Parathyroid adenoma (tissue), 2 donors: Measurements from ENCODE around the gene ACTRT2.

Experiments
- H2AFZ ChIP-seq: fragments of 300-600 bp; sonication (generic); one replicate; pipeline ENCODE4 v1.7.0; 2017; ENCODE audit warnings: antibody characterized with exemption, mild to moderate bottlenecking
- H3K27ac ChIP-seq: fragments of 300-600 bp; sonication (generic); one replicate; pipeline ENCODE4 v1.7.0; 2017
- H3K27me3 ChIP-seq: fragments of 300-600 bp; sonication (generic); one replicate; pipeline ENCODE4 v1.7.0; 2017; ENCODE audit warnings: low read length; ENCODE audit not compliant: control insufficient read depth, insufficient read depth
- H3K36me3 ChIP-seq: fragments of 300-600 bp; sonication (generic); one replicate; pipeline ENCODE4 v1.7.0; 2017; ENCODE audit warnings: low read length; ENCODE audit not compliant: control insufficient read depth, insufficient read depth
- H3K4me1 ChIP-seq: fragments of 300-600 bp; sonication (generic); one replicate; pipeline ENCODE4 v1.7.0; 2017; ENCODE audit warnings: control low read depth
- H3K4me2 ChIP-seq: fragments of 300-600 bp; sonication (generic); one replicate; pipeline ENCODE4 v1.7.0; 2017; ENCODE audit warnings: low read length
- H3K4me3 ChIP-seq: fragments of 300-600 bp; sonication (generic); one replicate; pipeline ENCODE4 v1.7.0; 2017; ENCODE audit warnings: low read depth, low read length
- H3K79me2 ChIP-seq: fragments of 300-600 bp; sonication (generic); one replicate; pipeline ENCODE4 v1.7.0; 2017; ENCODE audit warnings: control low read depth
- H3K9ac ChIP-seq: fragments of 300-600 bp; sonication (generic); one replicate; pipeline ENCODE4 v1.7.0; 2017; ENCODE audit warnings: mild to moderate bottlenecking
- H3K9me3 ChIP-seq: fragments of 300-600 bp; sonication (generic); one replicate; pipeline ENCODE4 v1.7.0; 2017; ENCODE audit warnings: low read length; ENCODE audit not compliant: control insufficient read depth
- TF ChIP-seq, protein P1 (sequence below): fragments of 300-600 bp; sonication (generic); IDR thresholded peaks from one replicate; pipeline ENCODE4 v1.7.0; 2017; ENCODE audit warnings: antibody characterized with exemption, mild to moderate bottlenecking
- donor health status: primary hyperparathyroidism.

The ACTRT2 gene

DNA sequence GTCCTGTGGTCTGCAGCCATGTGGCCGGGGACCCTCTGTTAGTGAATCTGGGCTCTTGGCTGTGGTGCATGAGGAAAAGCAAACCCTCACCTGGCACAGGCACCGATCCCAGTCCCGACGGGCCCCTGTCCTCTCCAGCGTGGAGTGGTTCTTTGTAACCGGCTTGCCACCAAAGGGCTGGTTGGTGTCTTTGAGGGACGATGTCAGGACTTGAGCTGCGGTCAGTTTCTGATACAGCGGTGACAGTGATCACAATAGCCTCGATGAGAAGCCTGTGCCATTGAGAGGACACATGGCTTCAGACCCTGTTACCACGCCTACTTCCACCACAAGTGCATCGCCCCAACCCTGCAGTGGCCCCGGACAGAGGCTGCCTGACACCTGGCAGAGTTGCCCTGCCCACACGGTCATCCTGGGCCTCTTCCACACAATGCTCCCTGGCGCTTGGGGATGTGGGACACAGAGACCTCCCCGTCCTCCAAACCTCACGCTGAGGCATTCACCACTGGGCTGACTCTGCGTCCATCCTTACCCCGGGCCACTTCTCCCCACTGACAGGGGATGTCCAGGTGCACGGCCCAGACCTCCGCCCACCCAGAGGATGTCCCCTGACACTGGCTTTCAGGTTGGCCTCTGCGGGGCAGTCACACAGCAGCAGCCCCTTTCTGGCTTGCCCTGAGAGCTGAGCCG is 18.8 kb upstream of the ACTRT2 start:
- Histone ChIP-seq H3K27ac (no peak overlapping the region), H3K4me2 (no peak overlapping the region), H3K4me3 (no peak overlapping the region), H3K79me2 (no peaks in the 10 kb centered on the region), H3K27me3 (no peaks in the 10 kb centered on the region), H3K4me1 (no peaks in the 10 kb centered on the region), H3K36me3 (no peaks in the 10 kb centered on the region), H3K9ac (no peak overlapping the region), H3K9me3 (no peaks in the 10 kb centered on the region), H2AFZ (no peak overlapping the region)
- TF ChIP-seq, protein P1, sequence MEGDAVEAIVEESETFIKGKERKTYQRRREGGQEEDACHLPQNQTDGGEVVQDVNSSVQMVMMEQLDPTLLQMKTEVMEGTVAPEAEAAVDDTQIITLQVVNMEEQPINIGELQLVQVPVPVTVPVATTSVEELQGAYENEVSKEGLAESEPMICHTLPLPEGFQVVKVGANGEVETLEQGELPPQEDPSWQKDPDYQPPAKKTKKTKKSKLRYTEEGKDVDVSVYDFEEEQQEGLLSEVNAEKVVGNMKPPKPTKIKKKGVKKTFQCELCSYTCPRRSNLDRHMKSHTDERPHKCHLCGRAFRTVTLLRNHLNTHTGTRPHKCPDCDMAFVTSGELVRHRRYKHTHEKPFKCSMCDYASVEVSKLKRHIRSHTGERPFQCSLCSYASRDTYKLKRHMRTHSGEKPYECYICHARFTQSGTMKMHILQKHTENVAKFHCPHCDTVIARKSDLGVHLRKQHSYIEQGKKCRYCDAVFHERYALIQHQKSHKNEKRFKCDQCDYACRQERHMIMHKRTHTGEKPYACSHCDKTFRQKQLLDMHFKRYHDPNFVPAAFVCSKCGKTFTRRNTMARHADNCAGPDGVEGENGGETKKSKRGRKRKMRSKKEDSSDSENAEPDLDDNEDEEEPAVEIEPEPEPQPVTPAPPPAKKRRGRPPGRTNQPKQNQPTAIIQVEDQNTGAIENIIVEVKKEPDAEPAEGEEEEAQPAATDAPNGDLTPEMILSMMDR = no peak

DNA sequence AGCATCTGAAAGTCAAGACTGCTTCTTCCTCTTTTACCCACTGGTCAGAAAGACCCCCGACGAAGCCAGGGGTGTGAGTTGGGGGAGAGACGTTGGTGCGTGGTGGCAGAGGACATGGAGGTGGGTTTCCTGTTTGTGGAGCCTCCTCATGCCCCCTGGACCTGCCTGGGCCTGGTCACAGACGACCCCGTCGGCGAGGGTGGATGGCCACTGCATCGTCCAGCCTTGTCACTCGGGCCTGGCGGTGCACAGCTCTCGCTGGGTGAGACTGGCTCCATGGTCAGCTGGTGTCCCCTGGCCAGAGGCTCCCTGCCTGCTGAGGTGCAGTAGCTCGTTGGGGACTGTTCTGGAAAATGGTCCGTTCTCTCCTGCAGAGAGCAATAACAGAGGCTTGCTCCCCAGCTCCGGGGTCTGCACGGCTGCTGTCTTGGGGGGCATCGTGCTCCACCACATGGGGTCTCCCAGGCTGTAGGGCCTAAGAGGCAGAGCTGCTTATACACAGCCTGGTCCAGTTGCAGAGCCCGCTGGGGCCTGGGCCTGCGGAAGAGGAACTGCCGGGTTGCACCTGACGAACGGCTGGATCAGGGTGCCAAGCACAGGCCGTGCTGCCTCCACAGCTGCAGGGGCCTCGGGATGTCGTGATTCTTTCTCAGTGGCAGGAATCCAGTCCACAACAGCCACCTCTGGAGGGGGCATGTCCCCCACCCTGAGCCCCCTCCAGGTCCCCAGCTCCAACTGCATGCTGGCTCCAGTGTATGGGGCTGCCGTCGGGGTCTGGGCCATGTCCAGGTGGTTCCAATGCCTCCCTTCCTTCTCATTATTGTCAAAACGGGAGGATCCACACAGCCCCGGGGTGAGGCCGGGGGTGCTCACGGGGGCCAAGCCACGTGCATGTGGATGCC is 18.0 kb upstream of the ACTRT2 start:
- Histone ChIP-seq H3K4me2 (no peak overlapping the region), H3K9me3 (no peaks in the 10 kb centered on the region), H3K9ac (no peak overlapping the region), H3K27ac (no peak overlapping the region), H3K4me1 (no peaks in the 10 kb centered on the region), H3K79me2 (no peaks in the 10 kb centered on the region), H3K27me3 (no peaks in the 10 kb centered on the region), H3K4me3 (no peak overlapping the region), H2AFZ (no peak overlapping the region), H3K36me3 (no peaks in the 10 kb centered on the region)
- TF ChIP-seq, protein P1 = no peak

DNA sequence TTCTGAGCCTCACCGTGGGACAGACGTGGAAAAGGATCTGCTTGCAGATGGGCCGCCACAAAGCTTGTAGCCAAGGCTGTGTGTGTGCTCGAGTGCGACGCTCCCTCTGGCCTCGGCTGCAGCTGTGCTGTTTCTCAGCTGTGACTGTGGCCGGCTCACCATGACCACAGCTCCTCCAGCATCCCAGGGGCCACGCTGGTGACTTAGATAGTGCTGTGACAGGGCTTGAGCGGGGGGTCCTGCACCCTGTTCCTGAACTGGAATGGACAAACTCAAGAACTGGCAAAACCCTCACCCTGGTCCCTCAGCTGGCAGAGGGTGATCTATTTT is 17.4 kb upstream of the ACTRT2 start:
- H2AFZ ChIP-seq = no peak overlapping the region
- no peak overlapping the region for H3K4me3 ChIP-seq
- H3K4me2 ChIP-seq = no peak overlapping the region
- H3K9me3 ChIP-seq = no peaks in the 10 kb centered on the region
- no peaks in the 10 kb centered on the region for H3K79me2 ChIP-seq
- no peaks in the 10 kb centered on the region for H3K36me3 ChIP-seq
- TF ChIP-seq, protein P1 = no peak
- H3K27me3 ChIP-seq = no peaks in the 10 kb centered on the region
- no peaks in the 10 kb centered on the region for H3K4me1 ChIP-seq
- H3K27ac ChIP-seq = no peak overlapping the region
- H3K9ac ChIP-seq = no peak overlapping the region

DNA sequence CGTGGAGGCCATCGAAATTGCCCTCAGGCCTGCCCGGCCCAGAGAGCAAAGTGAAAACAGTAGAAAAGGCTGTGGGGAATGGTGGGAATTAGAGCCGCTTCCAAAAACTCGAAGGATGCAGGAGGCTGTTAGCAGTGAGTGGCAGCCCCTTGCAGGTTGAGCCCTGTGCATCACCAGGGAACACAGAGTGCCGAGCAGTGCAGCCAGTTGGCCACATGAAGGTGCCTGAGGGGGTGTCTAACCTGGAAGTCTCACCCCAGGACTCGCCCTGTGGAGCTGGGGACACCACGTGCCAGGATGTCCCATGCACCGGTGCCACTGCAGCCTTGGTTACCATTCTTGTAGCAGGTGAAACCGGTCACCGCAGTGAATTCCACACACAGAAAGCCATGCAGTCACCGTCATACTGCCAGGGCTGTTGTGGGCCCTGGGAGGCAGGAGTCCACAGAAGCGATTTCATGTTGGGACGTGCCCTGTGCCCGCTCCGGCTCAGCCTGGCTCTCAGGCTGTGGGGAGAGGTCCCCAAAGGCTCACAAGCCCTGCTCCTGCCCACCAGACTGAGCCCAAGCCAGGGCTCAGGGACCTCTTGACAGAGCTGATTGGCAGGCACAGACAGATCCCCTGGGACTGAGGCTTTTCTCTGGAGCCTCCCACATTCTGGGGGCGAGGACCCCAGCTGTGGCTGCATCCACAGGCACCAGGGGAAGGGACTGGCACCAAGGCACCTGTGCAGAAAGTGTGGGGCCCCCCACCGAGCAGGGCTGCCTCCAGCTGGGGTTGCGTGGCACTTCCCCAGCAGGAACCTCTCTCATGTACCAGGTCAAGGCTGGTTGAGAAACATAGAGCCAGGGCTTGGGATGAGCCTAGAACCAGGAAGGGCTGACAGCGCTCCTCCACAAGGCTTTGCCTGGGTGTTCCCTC is 16.7 kb upstream of the ACTRT2 start:
- no peaks in the 10 kb centered on the region for H3K36me3 ChIP-seq
- no peak overlapping the region for H2AFZ ChIP-seq
- H3K4me3 ChIP-seq = no peak overlapping the region
- TF ChIP-seq, protein P1 = no peak
- H3K79me2 ChIP-seq = no peaks in the 10 kb centered on the region
- H3K9me3 ChIP-seq = no peaks in the 10 kb centered on the region
- H3K4me1 ChIP-seq = no peaks in the 10 kb centered on the region
- no peak overlapping the region for H3K27ac ChIP-seq
- no peak overlapping the region for H3K4me2 ChIP-seq
- H3K9ac ChIP-seq = no peak overlapping the region
- no peaks in the 10 kb centered on the region for H3K27me3 ChIP-seq
